GM21423 (cell line): ENCODE measurements around the gene CATSPER3.

Experiments
- ATAC-seq: cut with Tn5 transposase; IDR thresholded peaks from one replicate; pipeline ENCODE4 v1.9.1; 2021; ENCODE audit warnings: mild to moderate bottlenecking, moderate library complexity; ENCODE audit not compliant: unreplicated experiment

CATSPER3 gene

GRCh38 chr5:135040333-135041144 is 72.8 kb downstream of the CATSPER3 start:
- no peak for ATAC-seq

GRCh38 chr5:135041145-135041587 is 73.5 kb downstream of the CATSPER3 start:
- no peak for ATAC-seq

GRCh38 chr5:135041726-135042125 is 74.0 kb downstream of the CATSPER3 start:
- ATAC-seq = no peak

- ATAC-seq = no peak
Observed at GRCh38 chr5:135042595-135042994, 74.9 kb downstream of the CATSPER3 start.

GRCh38 chr5:135045488-135045887 is 77.8 kb downstream of the CATSPER3 start:
- ATAC-seq = no peak

GRCh38 chr5:135046661-135047346 is 79.1 kb downstream of the CATSPER3 start:
- ATAC-seq = no peak

- no peak for ATAC-seq
Observed at GRCh38 chr5:135047347-135047695, 79.6 kb downstream of the CATSPER3 start.

GRCh38 chr5:135048286-135048685 is 80.6 kb downstream of the CATSPER3 start:
- no peak for ATAC-seq

- no peak for ATAC-seq
Observed at GRCh38 chr5:135048930-135049329, 81.2 kb downstream of the CATSPER3 start.

- ATAC-seq = no peak
Observed at GRCh38 chr5:135050244-135050767, 82.6 kb downstream of the CATSPER3 start.

- no peak for ATAC-seq
Observed at GRCh38 chr5:135051399-135051798, 83.7 kb downstream of the CATSPER3 start.

- no peak for ATAC-seq
Observed at GRCh38 chr5:135051872-135052271, 84.2 kb downstream of the CATSPER3 start.

GRCh38 chr5:135052511-135053145 is 84.9 kb downstream of the CATSPER3 start:
- no peak for ATAC-seq

GRCh38 chr5:135053278-135053677 is 85.6 kb downstream of the CATSPER3 start:
- peak; percentile 96 for ATAC-seq

GRCh38 chr5:135053989-135054388 is 86.3 kb downstream of the CATSPER3 start:
- no peak for ATAC-seq

GRCh38 chr5:135054546-135054945 is 86.8 kb downstream of the CATSPER3 start:
- no peak for ATAC-seq

- ATAC-seq = no peak
Observed at GRCh38 chr5:135055396-135055795, 87.7 kb downstream of the CATSPER3 start.

- no peak for ATAC-seq
Observed at GRCh38 chr5:135056316-135057030, 88.8 kb downstream of the CATSPER3 start.

- no peak for ATAC-seq
Observed at GRCh38 chr5:135057233-135057632, 89.5 kb downstream of the CATSPER3 start.

- no peak for ATAC-seq
Observed at GRCh38 chr5:135058331-135058732, 90.6 kb downstream of the CATSPER3 start.
